ENCODE data around the gene SLC12A6.

Gene SLC12A6

DNA sequence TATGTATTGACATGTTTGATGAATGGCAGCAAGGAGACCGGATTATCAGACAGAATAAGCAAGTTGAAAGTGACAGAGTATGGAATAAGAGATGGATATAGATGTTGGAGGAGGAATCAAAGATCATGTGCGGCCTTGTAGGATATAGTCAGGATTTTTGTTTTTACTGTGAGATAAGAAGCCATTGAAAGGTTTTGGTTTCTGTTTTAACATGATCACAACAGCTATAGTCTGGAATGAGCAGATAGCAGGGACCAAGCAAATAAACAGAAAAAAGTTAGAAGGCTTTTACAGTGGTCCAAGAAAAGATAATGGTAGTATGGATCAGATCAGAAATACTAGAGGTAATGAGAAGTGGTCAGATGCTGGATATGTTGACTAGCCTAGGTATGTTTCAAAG lies 52.6 kb downstream of the SLC12A6 start:
- Mint-ChIP-seq H3K27ac (no peak overlapping the region), H3K36me3 (ENCODE audit: low read depth) (no peaks in the 10 kb centered on the region), H3K4me1 (no peaks in the 10 kb centered on the region), H3K4me3 (no peak overlapping the region), H3K27me3 (ENCODE audit: low read depth) (peaks cover 4% of the 10 kb centered on the region), H3K9me3 (peaks cover 6% of the 10 kb centered on the region)
- no peak for TF ChIP-seq CTCF (IDR thresholded peaks at IDR 0.05; ENCODE audit: unreplicated experiment in 3 of 3)

- no peaks in the 10 kb centered on the region for H3K4me1 Mint-ChIP-seq
- no peak overlapping the region for H3K4me3 Mint-ChIP-seq
- no peak for TF ChIP-seq CTCF (IDR thresholded peaks at IDR 0.05; ENCODE audit: unreplicated experiment in 3 of 3)
- peaks cover 4% of the 10 kb centered on the region for H3K27me3 Mint-ChIP-seq (ENCODE audit: low read depth)
- H3K9me3 Mint-ChIP-seq: peaks cover 5% of the 10 kb centered on the region
- H3K27ac Mint-ChIP-seq: no peak overlapping the region
- H3K36me3 Mint-ChIP-seq (ENCODE audit: low read depth): no peaks in the 10 kb centered on the region
Measured at GRCh38 chr15:34282384-34282783, 55.2 kb downstream of the SLC12A6 start.

DNA sequence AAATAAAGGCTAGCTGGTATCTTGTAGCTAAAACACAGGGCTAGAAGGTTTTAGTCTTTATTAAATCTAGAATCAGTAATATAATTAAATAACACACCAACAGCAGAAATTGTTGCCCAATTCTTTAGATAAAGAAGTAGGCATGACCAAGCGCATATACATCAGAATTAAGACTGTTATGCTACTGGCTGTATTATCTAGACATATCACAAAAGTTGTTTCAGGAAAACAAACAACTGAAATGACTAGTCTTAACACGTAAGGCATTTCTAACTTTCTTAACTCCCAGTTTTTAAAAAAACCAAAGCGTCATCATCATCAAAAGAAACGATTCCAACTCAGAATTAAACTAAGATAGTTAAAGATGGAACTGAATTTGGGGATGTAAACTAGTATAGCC lies 57.4 kb downstream of the SLC12A6 start:
- no peaks in the 10 kb centered on the region for H3K36me3 Mint-ChIP-seq (ENCODE audit: low read depth)
- H3K27ac Mint-ChIP-seq: no peak overlapping the region
- peaks cover 4% of the 10 kb centered on the region for H3K27me3 Mint-ChIP-seq (ENCODE audit: low read depth)
- TF ChIP-seq CTCF (IDR thresholded peaks at IDR 0.05; ENCODE audit: unreplicated experiment in 3 of 3): no peak
- H3K4me3 Mint-ChIP-seq: no peak overlapping the region
- H3K4me1 Mint-ChIP-seq: no peaks in the 10 kb centered on the region
- peaks cover 5% of the 10 kb centered on the region for H3K9me3 Mint-ChIP-seq

DNA sequence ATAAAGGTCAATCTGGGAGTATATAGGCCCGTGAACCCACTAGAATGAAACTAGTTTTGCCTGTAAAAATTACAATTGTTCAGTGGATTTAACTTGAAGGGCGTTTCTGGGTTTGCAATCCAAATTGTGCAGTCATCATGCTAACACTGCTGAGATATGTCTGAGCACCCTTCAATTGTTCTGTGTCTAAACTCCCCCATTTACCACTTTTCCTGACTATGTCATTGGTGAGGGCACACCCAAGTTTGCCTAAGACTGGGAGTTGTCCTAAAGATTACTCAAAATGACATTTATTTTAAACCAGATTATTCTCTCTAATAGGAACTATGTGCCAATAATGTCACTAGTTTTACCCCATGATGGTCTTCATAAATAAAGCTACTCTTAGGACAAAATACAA lies 58.2 kb downstream of the SLC12A6 start:
- H3K36me3 Mint-ChIP-seq (ENCODE audit: low read depth): no peaks in the 10 kb centered on the region
- H3K4me3 Mint-ChIP-seq: no peak overlapping the region
- no peaks in the 10 kb centered on the region for H3K4me1 Mint-ChIP-seq
- TF ChIP-seq CTCF (IDR thresholded peaks at IDR 0.05; ENCODE audit: unreplicated experiment in 3 of 3): no peak
- peaks cover 5% of the 10 kb centered on the region for H3K9me3 Mint-ChIP-seq
- peaks cover 4% of the 10 kb centered on the region for H3K27me3 Mint-ChIP-seq (ENCODE audit: low read depth)
- no peak overlapping the region for H3K27ac Mint-ChIP-seq

GRCh38 chr15:34275721-34276120 lies 61.9 kb downstream of the SLC12A6 start:
- Mint-ChIP-seq H3K27ac (no peak overlapping the region), H3K27me3 (ENCODE audit: low read depth) (peaks cover 3% of the 10 kb centered on the region), H3K4me1 (no peaks in the 10 kb centered on the region), H3K9me3 (peaks cover 5% of the 10 kb centered on the region), H3K4me3 (no peak overlapping the region), H3K36me3 (ENCODE audit: low read depth) (no peaks in the 10 kb centered on the region)
- no peak for TF ChIP-seq CTCF (IDR thresholded peaks at IDR 0.05; ENCODE audit: unreplicated experiment in 3 of 3)

DNA sequence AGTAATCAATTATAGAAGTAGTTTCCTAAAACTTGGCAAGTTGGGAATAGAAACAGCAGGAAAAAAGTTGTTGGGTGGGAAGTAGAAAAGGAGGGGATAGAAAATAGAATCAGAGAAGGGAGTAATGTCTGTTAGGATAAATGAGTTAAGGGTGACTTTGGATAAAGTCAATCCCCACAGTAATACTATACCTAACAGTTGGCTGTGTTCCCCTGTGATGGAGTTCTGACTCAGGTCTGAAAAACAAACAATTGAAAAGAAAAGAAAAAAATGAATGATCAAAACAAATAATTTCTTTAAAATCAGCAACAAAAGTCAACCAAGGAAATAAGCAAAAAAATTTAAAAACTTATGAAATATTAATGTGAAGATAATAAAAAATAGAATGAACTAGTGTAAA lies 62.4 kb downstream of the SLC12A6 start:
- no peak overlapping the region for H3K4me3 Mint-ChIP-seq
- no peak for TF ChIP-seq CTCF (IDR thresholded peaks at IDR 0.05; ENCODE audit: unreplicated experiment in 3 of 3)
- H3K27ac Mint-ChIP-seq: no peak overlapping the region
- H3K4me1 Mint-ChIP-seq: no peaks in the 10 kb centered on the region
- H3K36me3 Mint-ChIP-seq (ENCODE audit: low read depth): no peaks in the 10 kb centered on the region
- H3K9me3 Mint-ChIP-seq: no peaks in the 10 kb centered on the region
- H3K27me3 Mint-ChIP-seq (ENCODE audit: low read depth): no peaks in the 10 kb centered on the region
